H1 (cell line): Measurements from ENCODE around the gene MTMR2. TPM values are rescaled to one million over a fixed set of nuclear protein-coding genes. Genes with fewer than 3 reads are reported as not detected.

ENCODE experiments used
- CREB1 ChIP-seq: IDR thresholded peaks from 2 replicates; pipeline ENCODE4 v1.6.1; 2012; ENCODE audit warnings: inconsistent platforms
- EGR1 ChIP-seq: IDR thresholded peaks from 2 replicates; pipeline ENCODE4 v1.6.1; 2011; ENCODE audit warnings: low read depth, low read length, borderline replicate concordance
- RFX5 ChIP-seq: IDR thresholded peaks from 2 replicates; pipeline ENCODE4 v1.6.1; 2011; ENCODE audit warnings: low read depth, low read length, improper control_type of control experiment, borderline replicate concordance
- polyA plus RNA-seq, 7 experiments: library from polyadenylated mRNA; depleted of rRNA in 3 of 7; stranded (reverse) in 5 of 7; unstranded in 2 of 7; fragments of >200 nt in 5 of 7; fragments of 200-250 nt in 2 of 7; gene quantifications; 1 replicate in 5 of 7; 2 replicates in 1 of 7; 4 replicates in 1 of 7; pipeline versions ENCODE4 v1.2.1 to v1.2.3, GENCODE V29; 2011 to 2013; ENCODE audit warnings: missing spikeins in 2 of 7, mixed read lengths in 2 of 7
- total RNA-seq: library from RNA; stranded (reverse); fragmentation: NEBNext Ultra II Directional; extraction: Animal tissue kit (Norgen Biotek cat#: 25700); gene quantifications from 2 replicates; pipeline ENCODE4 v1.2.1, GENCODE V29; 2021
- TF ChIP-seq, protein P1 (sequence below): IDR thresholded peaks from 2 replicates; pipeline ENCODE4 v1.6.1; 2012; ENCODE audit warnings: inconsistent platforms

The MTMR2 gene
- total and polyA plus RNA-seq, 2 of the 8 experiments (the other 6 are each of a cell fraction or from before 2014, with no cell fraction given), result 16.7 to 52.9 TPM

DNA sequence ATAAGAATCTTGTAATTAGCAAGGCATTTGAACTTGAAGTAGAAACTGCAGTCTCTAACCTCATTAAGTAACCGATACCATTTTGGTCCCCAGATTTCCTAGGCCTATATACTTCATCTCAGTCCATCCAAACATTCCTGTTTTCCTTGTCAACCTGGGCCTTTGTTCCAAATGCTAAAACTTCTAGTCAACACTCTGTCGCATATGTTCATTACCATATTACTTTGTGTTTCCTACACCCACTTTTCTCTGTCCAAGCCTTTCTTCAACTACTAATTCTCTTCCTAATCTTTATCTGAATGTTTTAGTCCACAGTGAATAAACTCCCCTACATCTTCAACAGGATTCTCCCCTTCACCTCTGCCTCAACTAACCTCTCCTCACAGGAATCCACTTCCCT is 31.4 kb downstream of the MTMR2 start (continued):
- TF ChIP-seq EGR1 (no peak), CREB1 (no peak), RFX5 (no peak)
- TF ChIP-seq, protein P1, sequence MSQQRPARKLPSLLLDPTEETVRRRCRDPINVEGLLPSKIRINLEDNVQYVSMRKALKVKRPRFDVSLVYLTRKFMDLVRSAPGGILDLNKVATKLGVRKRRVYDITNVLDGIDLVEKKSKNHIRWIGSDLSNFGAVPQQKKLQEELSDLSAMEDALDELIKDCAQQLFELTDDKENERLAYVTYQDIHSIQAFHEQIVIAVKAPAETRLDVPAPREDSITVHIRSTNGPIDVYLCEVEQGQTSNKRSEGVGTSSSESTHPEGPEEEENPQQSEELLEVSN, result no peak
